Limb (tissue), 2 donors: Measurements from ENCODE around the gene FMO1.
"Not testable (repeated sequence)": the region's sequence is repeated elsewhere in the genome, so short reads cannot be mapped to it uniquely, and the experiment has no call there.

ENCODE experiments used
- DNase-seq, 2 donors: peaks; one replicate each; pipeline ENCODE4 v3.0.0-alpha.2; 2016; ENCODE audit errors: extremely low spot score in 2 of 2

Gene FMO1

GRCh38 chr1:171280599-171280998, 32.3 kb downstream of the FMO1 start:
- no peak for DNase-seq

GRCh38 chr1:171286032-171286705, 37.9 kb downstream of the FMO1 start:
- no peak for DNase-seq

GRCh38 chr1:171290621-171291020, 42.3 kb downstream of the FMO1 start:
- no peak for DNase-seq

GRCh38 chr1:171292799-171293198, 44.5 kb downstream of the FMO1 start:
- DNase-seq: no peak

- DNase-seq: not testable (repeated sequence)
These were observed 47.1 kb downstream of the FMO1 start for GRCh38 chr1:171295383-171295782.

- DNase-seq: no peak
These were observed 47.5 kb downstream of the FMO1 start for GRCh38 chr1:171295821-171296220.

- DNase-seq: no peak
These were observed 48.6 kb downstream of the FMO1 start for GRCh38 chr1:171296897-171297296.

GRCh38 chr1:171298696-171299095, 50.4 kb downstream of the FMO1 start:
- no peak for DNase-seq

- no peak for DNase-seq
These were observed 51.0 kb downstream of the FMO1 start for GRCh38 chr1:171299342-171299741.

GRCh38 chr1:171300401-171300800, 52.1 kb downstream of the FMO1 start:
- DNase-seq: no peak

GRCh38 chr1:171310661-171311087, 62.4 kb downstream of the FMO1 start:
- DNase-seq: no peak

- DNase-seq: no peak
These were observed 63.7 kb downstream of the FMO1 start for GRCh38 chr1:171311771-171312558.

- no peak for DNase-seq
These were observed 65.1 kb downstream of the FMO1 start for GRCh38 chr1:171313319-171313834.

GRCh38 chr1:171313835-171314320, 65.6 kb downstream of the FMO1 start, which contains the start of gene FMO4:
Gene FMO4, plus strand, starts transcription at chr1:171314183. Its CDS starts 5,643 bp downstream, at chr1:171319826.
- DNase-seq: peak; percentile 89 to 98

GRCh38 chr1:171329251-171329650, 81.0 kb downstream of the FMO1 start:
- no peak for DNase-seq

- no peak for DNase-seq
These were observed 85.8 kb downstream of the FMO1 start for GRCh38 chr1:171334024-171334640.
